SW480 (cell line): ENCODE results near the gene MYOF.
"Not testable (repeated sequence)": the region's sequence is repeated elsewhere in the genome, so short reads cannot be mapped to it uniquely, and the experiment has no call there.

ENCODE experiments used
- DNase-seq: peaks from one replicate; pipeline ENCODE4 v3.0.0-alpha.2; 2016; ENCODE audit warnings: low spot score

The MYOF gene

GRCh38 chr10:93290661-93291354 is 191.3 kb downstream of the MYOF start:
- DNase-seq, result no peak

- DNase-seq, result peak; percentile 93
These were observed 193.2 kb downstream of the MYOF start for GRCh38 chr10:93288679-93289634.

- DNase-seq, result no peak
These were observed 194.4 kb downstream of the MYOF start for GRCh38 chr10:93287775-93288174.

- not testable (repeated sequence) for DNase-seq
These were observed 197.9 kb downstream of the MYOF start for GRCh38 chr10:93284246-93284645.

- DNase-seq, result no peak
These were observed 200.8 kb downstream of the MYOF start for GRCh38 chr10:93281367-93281720.

GRCh38 chr10:93280699-93281366 is 201.3 kb downstream of the MYOF start:
- no peak for DNase-seq

- DNase-seq, result no peak
These were observed 201.9 kb downstream of the MYOF start for GRCh38 chr10:93280121-93280698.

GRCh38 chr10:93277360-93277759 is 204.8 kb downstream of the MYOF start:
- no peak for DNase-seq

GRCh38 chr10:93274419-93274818 is 207.7 kb downstream of the MYOF start:
- DNase-seq, result no peak

- no peak for DNase-seq
These were observed 209.1 kb downstream of the MYOF start for GRCh38 chr10:93272884-93273675.

GRCh38 chr10:93271347-93271746 is 210.8 kb downstream of the MYOF start:
- DNase-seq, result no peak

- no peak for DNase-seq
These were observed 212.9 kb downstream of the MYOF start for GRCh38 chr10:93269281-93269680.

GRCh38 chr10:93268021-93268420 is 214.1 kb downstream of the MYOF start:
- no peak for DNase-seq

GRCh38 chr10:93267521-93267920 is 214.6 kb downstream of the MYOF start:
- DNase-seq, result no peak

GRCh38 chr10:93266858-93267257 is 215.3 kb downstream of the MYOF start:
- DNase-seq, result no peak

GRCh38 chr10:93261961-93262610 is 220.0 kb downstream of the MYOF start:
- no peak for DNase-seq

GRCh38 chr10:93261089-93261488 is 221.0 kb downstream of the MYOF start:
- no peak for DNase-seq

GRCh38 chr10:93259126-93259525 is 223.0 kb downstream of the MYOF start:
- DNase-seq, result no peak
